ENCODE results near the gene ANO2.

Gene ANO2

GRCh38 chr12:5612556-5613410 is 332.3 kb downstream of the ANO2 start:
- DNase-seq, result no peak

- DNase-seq, result no peak
These were observed 333.9 kb downstream of the ANO2 start for GRCh38 chr12:5611162-5611561.

GRCh38 chr12:5599378-5599777 is 345.7 kb downstream of the ANO2 start:
- no peak for DNase-seq

GRCh38 chr12:5593998-5594397 is 351.1 kb downstream of the ANO2 start:
- DNase-seq, result no peak

GRCh38 chr12:5593086-5593485 is 352.0 kb downstream of the ANO2 start:
- no peak for DNase-seq

GRCh38 chr12:5592310-5592709 is 352.7 kb downstream of the ANO2 start:
- no peak for DNase-seq

GRCh38 chr12:5590316-5590715 is 354.7 kb downstream of the ANO2 start:
- DNase-seq, result no peak

- no peak for DNase-seq
These were observed 356.0 kb downstream of the ANO2 start for GRCh38 chr12:5589054-5589453.

- no peak for DNase-seq
These were observed 356.5 kb downstream of the ANO2 start for GRCh38 chr12:5588591-5588990.

GRCh38 chr12:5588176-5588575 is 356.9 kb downstream of the ANO2 start:
- no peak for DNase-seq

- DNase-seq, result no peak
These were observed 357.3 kb downstream of the ANO2 start for GRCh38 chr12:5587711-5588121.

GRCh38 chr12:5586201-5586600 is 358.9 kb downstream of the ANO2 start:
- DNase-seq, result no peak

GRCh38 chr12:5585178-5585577 is 359.9 kb downstream of the ANO2 start:
- DNase-seq, result no peak

GRCh38 chr12:5584412-5585175 is 360.5 kb downstream of the ANO2 start:
- DNase-seq, result no peak

- DNase-seq, result no peak
These were observed 362.5 kb downstream of the ANO2 start for GRCh38 chr12:5582541-5582940.

- DNase-seq, result no peak
These were observed 363.0 kb downstream of the ANO2 start for GRCh38 chr12:5582018-5582417.

- no peak for DNase-seq
These were observed 363.4 kb downstream of the ANO2 start for GRCh38 chr12:5581616-5582015.

- DNase-seq, result no peak
These were observed 364.0 kb downstream of the ANO2 start for GRCh38 chr12:5581019-5581418.

GRCh38 chr12:5578775-5579174 is 366.3 kb downstream of the ANO2 start:
- DNase-seq, result no peak

- no peak for DNase-seq
These were observed 367.3 kb downstream of the ANO2 start for GRCh38 chr12:5577741-5578140.

GRCh38 chr12:5577211-5577612 is 367.8 kb downstream of the ANO2 start:
- no peak for DNase-seq

GRCh38 chr12:5575987-5576386 is 369.1 kb downstream of the ANO2 start:
- no peak for DNase-seq

- no peak for DNase-seq
These were observed 369.8 kb downstream of the ANO2 start for GRCh38 chr12:5575232-5575631.

GRCh38 chr12:5573390-5573789 is 371.7 kb downstream of the ANO2 start:
- DNase-seq, result no peak
